ENCODE data around the gene SEC23A.
"Not testable (repeated sequence)": the region's sequence is repeated elsewhere in the genome, so short reads cannot be mapped to it uniquely, and the experiment has no call there.

SEC23A gene

GRCh38 chr14:39030209-39030608, 72.8 kb downstream of the SEC23A start:
- no peak for DNase-seq (ENCODE audit: low read depth in 2 of 2)

GRCh38 chr14:39029789-39030188, 73.2 kb downstream of the SEC23A start:
- no peak for DNase-seq (ENCODE audit: low read depth in 2 of 2)

GRCh38 chr14:39028620-39029019, 74.4 kb downstream of the SEC23A start:
- DNase-seq (ENCODE audit: low read depth in 2 of 2), result no peak

GRCh38 chr14:39025810-39026627, 77.0 kb downstream of the SEC23A start:
- no peak for DNase-seq (ENCODE audit: low read depth in 2 of 2)

- DNase-seq (ENCODE audit: low read depth in 2 of 2), result no peak
Measured at GRCh38 chr14:39025250-39025809, 77.7 kb downstream of the SEC23A start.

GRCh38 chr14:39023939-39024871, 78.8 kb downstream of the SEC23A start:
- no peak for DNase-seq (ENCODE audit: low read depth in 2 of 2)

GRCh38 chr14:39017096-39018016, 85.7 kb downstream of the SEC23A start:
- not testable (repeated sequence) for DNase-seq (ENCODE audit: low read depth in 2 of 2)

GRCh38 chr14:39016733-39017095, 86.3 kb downstream of the SEC23A start:
- DNase-seq (ENCODE audit: low read depth in 2 of 2), result no peak

GRCh38 chr14:39015964-39016577, 87.0 kb downstream of the SEC23A start:
- DNase-seq (ENCODE audit: low read depth in 2 of 2), result no peak

GRCh38 chr14:39015360-39015961, 87.6 kb downstream of the SEC23A start:
- DNase-seq (ENCODE audit: low read depth in 2 of 2), result no peak

- DNase-seq (ENCODE audit: low read depth in 2 of 2), result no peak
Measured at GRCh38 chr14:39014460-39014859, 88.6 kb downstream of the SEC23A start.

- DNase-seq (ENCODE audit: low read depth in 2 of 2), result not testable (repeated sequence)
Measured at GRCh38 chr14:39008965-39009364, 94.1 kb downstream of the SEC23A start.

GRCh38 chr14:39006721-39007410, 96.2 kb downstream of the SEC23A start:
- no peak for DNase-seq (ENCODE audit: low read depth in 2 of 2)

GRCh38 chr14:39005044-39005880, 97.8 kb downstream of the SEC23A start:
- DNase-seq (ENCODE audit: low read depth in 2 of 2), result no peak

- DNase-seq (ENCODE audit: low read depth in 2 of 2), result no peak
Measured at GRCh38 chr14:38999949-39000348, 103.1 kb downstream of the SEC23A start.

GRCh38 chr14:38994731-38995130, 108.3 kb downstream of the SEC23A start:
- DNase-seq (ENCODE audit: low read depth in 2 of 2), result no peak

GRCh38 chr14:38993981-38994380, 109.1 kb downstream of the SEC23A start:
- DNase-seq (ENCODE audit: low read depth in 2 of 2), result no peak

GRCh38 chr14:38992067-38992844, 110.8 kb downstream of the SEC23A start:
- DNase-seq (ENCODE audit: low read depth in 2 of 2), result no peak
